ENCODE measurements around the gene KCNC3.

DNA sequence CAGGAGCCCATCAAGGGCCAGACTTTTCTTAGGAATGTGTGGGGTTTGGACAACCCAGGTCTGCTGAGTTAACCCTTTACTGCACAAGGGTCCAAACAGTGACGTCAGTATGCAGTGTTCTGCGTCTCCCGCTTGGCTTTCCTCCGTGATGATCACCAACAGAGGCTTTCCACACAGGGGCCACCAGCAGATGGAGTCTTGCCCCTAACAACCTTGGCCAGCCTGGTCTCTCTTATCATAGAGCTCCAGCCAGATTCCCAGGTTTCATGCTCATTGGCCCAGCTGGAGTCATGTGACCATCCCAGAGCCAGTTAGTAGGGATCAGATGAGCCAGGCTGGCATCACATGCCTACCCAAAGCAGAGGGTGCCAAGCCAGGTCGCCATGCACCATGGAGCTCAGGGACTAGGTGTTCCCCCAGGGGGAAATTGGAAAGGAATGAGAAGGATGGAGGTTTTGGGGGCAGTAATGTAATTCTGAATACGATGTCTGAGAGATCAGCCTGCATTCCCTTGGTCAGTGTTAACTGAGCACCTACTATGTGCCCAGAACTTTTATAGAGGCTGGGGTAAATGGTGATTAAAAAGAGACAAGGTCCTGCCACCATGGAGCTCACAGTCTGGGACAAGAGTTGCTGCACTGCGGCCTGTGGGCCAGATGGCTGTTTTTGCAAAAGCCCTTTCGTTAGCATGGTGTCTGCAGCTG, 64.5 kb downstream of the KCNC3 start:
- TF ChIP-seq, protein P1, sequence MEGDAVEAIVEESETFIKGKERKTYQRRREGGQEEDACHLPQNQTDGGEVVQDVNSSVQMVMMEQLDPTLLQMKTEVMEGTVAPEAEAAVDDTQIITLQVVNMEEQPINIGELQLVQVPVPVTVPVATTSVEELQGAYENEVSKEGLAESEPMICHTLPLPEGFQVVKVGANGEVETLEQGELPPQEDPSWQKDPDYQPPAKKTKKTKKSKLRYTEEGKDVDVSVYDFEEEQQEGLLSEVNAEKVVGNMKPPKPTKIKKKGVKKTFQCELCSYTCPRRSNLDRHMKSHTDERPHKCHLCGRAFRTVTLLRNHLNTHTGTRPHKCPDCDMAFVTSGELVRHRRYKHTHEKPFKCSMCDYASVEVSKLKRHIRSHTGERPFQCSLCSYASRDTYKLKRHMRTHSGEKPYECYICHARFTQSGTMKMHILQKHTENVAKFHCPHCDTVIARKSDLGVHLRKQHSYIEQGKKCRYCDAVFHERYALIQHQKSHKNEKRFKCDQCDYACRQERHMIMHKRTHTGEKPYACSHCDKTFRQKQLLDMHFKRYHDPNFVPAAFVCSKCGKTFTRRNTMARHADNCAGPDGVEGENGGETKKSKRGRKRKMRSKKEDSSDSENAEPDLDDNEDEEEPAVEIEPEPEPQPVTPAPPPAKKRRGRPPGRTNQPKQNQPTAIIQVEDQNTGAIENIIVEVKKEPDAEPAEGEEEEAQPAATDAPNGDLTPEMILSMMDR (IDR thresholded peaks at IDR 0.05): 0 out of 3 replicates have a peak, but pooled peaks have one; percentile 10
- TF ChIP-seq RFX5 (IDR thresholded peaks at IDR 0.05) (no peak), TP53 (CRISPR knock-in tag; IDR thresholded peaks at IDR 0.05) (no peak), POLR2A (IDR thresholded peaks at IDR 0.05; ENCODE audit: low read length) (no peak), SREBF2 (IDR thresholded peaks at IDR 0.05) (no peak)

Measured in A549 (cell line).